ENCODE results near the gene SET. TPM values are rescaled to one million over a fixed set of nuclear protein-coding genes. Genes with fewer than 3 reads are reported as not detected.

The SET gene, protein sequence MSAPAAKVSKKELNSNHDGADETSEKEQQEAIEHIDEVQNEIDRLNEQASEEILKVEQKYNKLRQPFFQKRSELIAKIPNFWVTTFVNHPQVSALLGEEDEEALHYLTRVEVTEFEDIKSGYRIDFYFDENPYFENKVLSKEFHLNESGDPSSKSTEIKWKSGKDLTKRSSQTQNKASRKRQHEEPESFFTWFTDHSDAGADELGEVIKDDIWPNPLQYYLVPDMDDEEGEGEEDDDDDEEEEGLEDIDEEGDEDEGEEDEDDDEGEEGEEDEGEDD
- total RNA-seq: 100 to 1,000 TPM; 122 to 327 (median 191) TPM
- polyA plus RNA-seq: 100 to 1,000 TPM in 2 of 3 donors, 10 to 100 TPM in 1; 62.1 to 352 (median 105) TPM
- long read RNA-seq, donor 1, transcript SET-201 (8 exons, 2,915 nt): major isoform, 60 of 92 reads
- long read RNA-seq, donor 1, partial matches to known transcripts: 30 of 92 reads
- long read RNA-seq, donor 1, other reads (novel, unspliced or antisense): 0 of 92 reads
- long read RNA-seq, donor 2, transcript SET-201 (8 exons, 2,915 nt): major isoform, 33 of 94 reads
- long read RNA-seq, donor 2, partial matches to known transcripts: 60 of 94 reads
- long read RNA-seq, donor 2, other reads (novel, unspliced or antisense): 0 of 94 reads
- long read RNA-seq, donor 3, transcript SET-201 (8 exons, 2,915 nt): major isoform, 31 of 235 reads
- long read RNA-seq, donor 3, partial matches to known transcripts: 201 of 235 reads
- long read RNA-seq, donor 3, other reads (novel, unspliced or antisense): 0 of 235 reads
- long read RNA-seq, donor 4, partial matches to known transcripts: 7 of 224 reads
- long read RNA-seq, donor 4, other reads (novel, unspliced or antisense): 209 of 224 reads
- long read RNA-seq, donor 5, transcript SET-204 (8 exons, 2,850 nt): minor isoform, 14 of 136 reads
- long read RNA-seq, donor 5, transcript SET-201 (8 exons, 2,915 nt): major isoform, 109 of 136 reads
- long read RNA-seq, donor 5, partial matches to known transcripts: 9 of 136 reads
- long read RNA-seq, donor 5, other reads (novel, unspliced or antisense): 3 of 136 reads
- long read RNA-seq, donor 6, transcript SET-204 (8 exons, 2,850 nt): major isoform, 9 of 127 reads
- long read RNA-seq, donor 6, partial matches to known transcripts: 9 of 127 reads
- long read RNA-seq, donor 6, other reads (novel, unspliced or antisense): 106 of 127 reads
- long read RNA-seq, donor 7, transcript SET-201 (8 exons, 2,915 nt): major isoform, 26 of 85 reads
- long read RNA-seq, donor 7, partial matches to known transcripts: 57 of 85 reads
- long read RNA-seq, donor 7, other reads (novel, unspliced or antisense): 0 of 85 reads
- long read RNA-seq, donor 8, transcript SET-201 (8 exons, 2,915 nt): major isoform, 92 of 128 reads
- long read RNA-seq, donor 8, partial matches to known transcripts: 34 of 128 reads
- long read RNA-seq, donor 8, other reads (novel, unspliced or antisense): 0 of 128 reads
- long read RNA-seq, donor 9, transcript SET-201 (8 exons, 2,915 nt): major isoform, 39 of 50 reads
- long read RNA-seq, donor 9, partial matches to known transcripts: 8 of 50 reads
- long read RNA-seq, donor 9, other reads (novel, unspliced or antisense): 0 of 50 reads
- long read RNA-seq, donor 10, transcript SET-201 (8 exons, 2,915 nt): major isoform, 51 of 56 reads
- long read RNA-seq, donor 10, partial matches to known transcripts: 5 of 56 reads
- long read RNA-seq, donor 10, other reads (novel, unspliced or antisense): 0 of 56 reads

DNA sequence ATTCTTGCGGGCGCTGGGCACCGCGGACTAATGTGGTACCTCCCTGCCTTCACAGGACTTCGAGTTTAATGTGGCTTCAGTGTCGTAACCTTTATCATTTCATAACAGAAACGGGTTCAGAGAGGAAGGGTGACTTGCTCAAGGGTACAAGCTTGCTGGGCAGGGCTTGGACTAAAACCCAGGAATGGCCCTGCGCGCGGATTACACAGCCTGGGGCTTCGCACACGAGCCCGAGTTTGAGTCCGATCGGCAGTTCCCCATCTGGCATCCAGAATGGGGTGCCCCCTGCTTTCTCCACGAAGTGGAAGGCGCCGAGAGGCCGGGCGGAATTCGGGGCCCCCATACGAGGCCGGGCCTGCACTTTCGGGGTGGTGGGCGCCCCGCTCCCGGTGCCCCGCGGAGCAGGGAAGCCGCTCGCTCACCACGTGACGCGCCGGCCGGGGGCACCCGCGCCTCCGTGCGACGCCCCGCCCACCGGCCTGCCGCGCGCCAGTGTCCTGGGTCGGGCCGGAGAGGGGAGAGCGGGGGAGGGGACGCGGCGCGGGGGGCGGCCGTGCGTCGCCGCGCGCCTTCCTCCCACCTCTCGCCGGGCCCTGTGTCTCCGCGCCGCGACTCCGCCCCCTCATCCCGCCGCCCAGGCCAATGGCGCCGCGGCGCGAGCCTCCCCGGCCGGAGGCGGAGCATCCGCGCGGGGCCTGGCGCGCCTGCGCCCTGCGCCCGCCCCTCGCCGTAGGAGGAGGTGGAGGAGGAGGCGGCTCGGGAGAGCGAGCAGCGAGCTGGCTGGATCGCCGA, at the start of gene SET:
TSS of gene SET (plus strand) at position 722 of the 792 bp plus-strand sequence. CDS start 361 bp downstream, outside the sequence.
- WGBS, 4 donors: 0 to 11% (median 2%) methylated on average over 2 to 92 of the region's 93 CpGs
- peak within 1 kb of the TSS in 3 of 4 donors; percentile 26 to 99 (median 60) for H3K4me3 ChIP-seq
- H3K27ac ChIP-seq: peak within 1 kb of the TSS; percentile 77 to 100 (median 95)
- H3K27me3 ChIP-seq: no peaks in the 10 kb centered on the region
- no peaks in the 10 kb centered on the region for H3K9me3 ChIP-seq (replicated peaks in 1 of 3)
- TF ChIP-seq, protein P1, sequence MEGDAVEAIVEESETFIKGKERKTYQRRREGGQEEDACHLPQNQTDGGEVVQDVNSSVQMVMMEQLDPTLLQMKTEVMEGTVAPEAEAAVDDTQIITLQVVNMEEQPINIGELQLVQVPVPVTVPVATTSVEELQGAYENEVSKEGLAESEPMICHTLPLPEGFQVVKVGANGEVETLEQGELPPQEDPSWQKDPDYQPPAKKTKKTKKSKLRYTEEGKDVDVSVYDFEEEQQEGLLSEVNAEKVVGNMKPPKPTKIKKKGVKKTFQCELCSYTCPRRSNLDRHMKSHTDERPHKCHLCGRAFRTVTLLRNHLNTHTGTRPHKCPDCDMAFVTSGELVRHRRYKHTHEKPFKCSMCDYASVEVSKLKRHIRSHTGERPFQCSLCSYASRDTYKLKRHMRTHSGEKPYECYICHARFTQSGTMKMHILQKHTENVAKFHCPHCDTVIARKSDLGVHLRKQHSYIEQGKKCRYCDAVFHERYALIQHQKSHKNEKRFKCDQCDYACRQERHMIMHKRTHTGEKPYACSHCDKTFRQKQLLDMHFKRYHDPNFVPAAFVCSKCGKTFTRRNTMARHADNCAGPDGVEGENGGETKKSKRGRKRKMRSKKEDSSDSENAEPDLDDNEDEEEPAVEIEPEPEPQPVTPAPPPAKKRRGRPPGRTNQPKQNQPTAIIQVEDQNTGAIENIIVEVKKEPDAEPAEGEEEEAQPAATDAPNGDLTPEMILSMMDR (IDR thresholded peaks at IDR 0.05): no peak
- TF ChIP-seq POLR2A (IDR thresholded peaks at IDR 0.05): peak; percentile 90 to 96
- DNase-seq: peak; percentile 94 to 97 (median 96)
- intact Hi-C loops (cut with DNase I): no loop called here
- H3K36me3 ChIP-seq (replicated peaks in 1 of 2): peaks cover 0 to 23% of the 10 kb centered on the region in 2 donors
- peaks cover 26 to 28% of the 10 kb centered on the region in 2 donors for H3K4me1 ChIP-seq (replicated peaks in 1 of 2)

DNA sequence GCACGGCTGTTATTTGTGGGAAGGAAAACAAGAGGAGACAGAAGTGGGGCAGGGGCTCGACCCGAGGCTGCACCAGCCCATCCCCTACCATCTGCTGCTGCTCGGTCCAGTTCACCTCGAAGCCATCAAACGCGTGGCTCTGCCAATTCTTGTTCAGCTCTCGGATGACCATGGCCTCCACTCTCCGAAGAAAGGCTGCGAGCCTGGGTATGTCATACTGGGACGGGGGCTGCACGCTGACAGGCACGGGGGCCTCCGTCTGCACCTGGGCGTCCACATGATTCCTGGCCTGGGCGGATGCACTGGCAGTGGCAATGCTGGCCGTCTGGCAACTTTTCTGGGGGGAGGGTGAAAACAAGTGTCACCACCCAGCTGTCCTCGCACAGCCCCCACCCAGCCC, 48.4 kb upstream of the SET start:
- no peak for TF ChIP-seq POLR2A (IDR thresholded peaks at IDR 0.05)
- TF ChIP-seq, protein P1 (IDR thresholded peaks at IDR 0.05): no peak

DNA sequence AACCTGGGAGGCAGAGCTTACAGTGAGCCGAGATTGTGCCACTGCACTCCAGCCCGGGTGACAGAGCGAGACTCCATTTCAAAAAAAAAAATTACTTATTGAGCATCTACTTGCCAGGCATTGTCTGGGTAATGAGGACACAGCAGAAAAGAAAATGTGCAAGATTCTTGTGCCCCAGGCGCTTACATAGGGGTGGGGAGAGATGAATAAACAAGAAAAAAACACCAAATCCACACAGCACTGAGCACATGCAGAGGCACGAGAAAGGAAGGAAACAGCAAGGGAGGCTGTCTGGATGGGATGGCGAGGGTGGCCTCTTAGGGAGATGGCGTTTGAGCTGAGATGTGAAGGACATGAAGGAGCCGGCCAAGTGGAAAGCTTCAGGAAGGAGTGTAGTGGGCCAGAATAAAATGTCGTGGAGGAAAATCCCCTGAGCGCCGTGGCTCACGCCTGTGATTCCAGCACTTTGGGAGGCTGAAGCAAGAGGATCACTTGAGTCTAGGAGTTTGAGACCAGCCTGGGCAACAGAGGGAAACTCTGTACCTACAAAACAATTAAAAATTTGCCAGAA, 46.3 kb upstream of the SET start:
- H3K4me1 ChIP-seq (replicated peaks in 1 of 2): no peaks in the 10 kb centered on the region
- peaks cover 0 to 8% of the 10 kb centered on the region in 2 donors for H3K36me3 ChIP-seq (replicated peaks in 1 of 2)
- TF ChIP-seq, protein P1 (IDR thresholded peaks at IDR 0.05): no peak
- TF ChIP-seq POLR2A (IDR thresholded peaks at IDR 0.05): no peak
- H3K27ac ChIP-seq: no peak overlapping the region
- no peak for DNase-seq
- no peaks in the 10 kb centered on the region for H3K27me3 ChIP-seq
- WGBS, 4 donors: 88 to 91% (median 90%) methylated on average over 12 of the region's 12 CpGs
- H3K9me3 ChIP-seq (replicated peaks in 1 of 3): no peaks in the 10 kb centered on the region
- intact Hi-C loops (cut with DNase I): no loop called here
- no peak overlapping the region for H3K4me3 ChIP-seq

More for the DNA sequence above, 48.4 kb upstream of the SET start:
- Histone ChIP-seq H3K9me3 (replicated peaks in 1 of 3) (no peaks in the 10 kb centered on the region), H3K4me1 (replicated peaks in 1 of 2) (peaks cover 4 to 12% of the 10 kb centered on the region in 2 donors), H3K27ac (no peak overlapping the region), H3K4me3 (no peak overlapping the region), H3K27me3 (no peaks in the 10 kb centered on the region), H3K36me3 (replicated peaks in 1 of 2) (peaks cover 0 to 8% of the 10 kb centered on the region in 2 donors)
- 92 to 100% (median 94%) methylated on average over 1 to 18 of the region's 18 CpGs for WGBS, 4 donors
- no peak for DNase-seq
- intact Hi-C loops (cut with DNase I): no loop called here

All from adrenal gland (tissue), 19 donors.